HG02943 (cell line): Measurements from ENCODE around the gene CALHM3.

Experiments
- ATAC-seq: cut with Tn5 transposase; IDR thresholded peaks from one replicate; pipeline ENCODE4 v1.9.1; 2021; ENCODE audit warnings: mild to moderate bottlenecking, low read depth, moderate library complexity; ENCODE audit not compliant: unreplicated experiment

The CALHM3 gene

DNA sequence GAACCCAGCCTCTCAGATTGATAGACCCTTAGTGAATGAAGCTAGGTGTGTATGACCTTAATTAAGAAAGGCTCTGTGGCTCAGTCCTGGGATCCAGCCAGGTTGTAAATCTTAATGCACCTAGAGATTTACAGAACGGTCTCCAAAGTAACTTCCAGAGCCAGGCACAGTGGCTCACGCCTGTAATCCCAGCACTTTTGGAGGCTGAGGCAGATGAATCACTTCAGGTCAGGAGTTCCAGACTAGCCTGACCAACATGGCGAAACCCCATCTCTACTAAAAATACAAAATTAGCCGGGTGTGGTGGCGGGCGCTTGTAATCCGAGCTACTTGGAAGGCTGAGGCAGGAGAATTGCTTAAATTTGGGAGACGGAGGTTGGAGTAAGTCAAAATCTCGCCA is 51.2 kb downstream of the CALHM3 start:
- ATAC-seq = no peak

DNA sequence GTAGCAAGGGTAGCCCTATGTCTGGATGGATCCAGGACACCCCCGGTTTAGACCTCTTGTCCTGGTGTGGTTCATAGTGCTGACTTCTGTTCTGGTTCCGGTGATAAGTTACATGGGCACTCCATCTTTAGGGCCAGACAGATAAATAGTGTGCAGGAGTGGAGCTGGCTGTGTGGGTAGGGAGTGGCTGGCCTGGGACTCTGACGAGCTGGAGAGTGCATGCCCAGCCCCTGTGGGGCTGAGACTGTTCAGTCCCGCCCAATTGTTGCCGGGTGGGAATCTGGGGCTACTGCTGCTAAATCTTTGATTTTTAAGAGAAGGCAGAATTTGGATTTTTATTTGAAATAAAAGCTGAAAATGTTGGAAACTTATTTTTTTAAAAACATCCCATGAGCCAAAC is 55.3 kb downstream of the CALHM3 start:
- ATAC-seq = no peak
